Hepatocyte (in vitro differentiated cells): ENCODE results near the gene DLX4. TPM values are rescaled to one million over a fixed set of nuclear protein-coding genes. Genes with fewer than 3 reads are reported as not detected.

ENCODE experiments used
- DNase-seq: peaks from one replicate; pipeline ENCODE4 v3.0.0-alpha.2; 2016; ENCODE audit warnings: low spot score
- H2AFZ ChIP-seq: fragments of 200-600 bp; sonication (generic); 2 replicates; pipeline ENCODE4 v1.6.0; 2016; ENCODE audit warnings: antibody characterized with exemption, mild to moderate bottlenecking
- H3K27ac ChIP-seq: fragments of 200-600 bp; sonication (generic); 2 replicates; pipeline ENCODE4 v1.5.1; 2016; ENCODE audit warnings: mild to moderate bottlenecking
- H3K27me3 ChIP-seq: fragments of 200-600 bp; sonication (generic); 2 replicates; pipeline ENCODE4 v1.6.1; 2016
- H3K36me3 ChIP-seq: fragments of 200-600 bp; sonication (generic); replicated peaks from 2 replicates; pipeline ENCODE4 v1.5.1; 2016; ENCODE audit warnings: low read depth; ENCODE audit not compliant: insufficient read depth
- H3K4me1 ChIP-seq: fragments of 200-600 bp; sonication (generic); 2 replicates; pipeline ENCODE4 v1.5.1; 2016; ENCODE audit warnings: mild to moderate bottlenecking, moderate library complexity; ENCODE audit not compliant: insufficient read depth
- H3K4me2 ChIP-seq: fragments of 200-600 bp; sonication (generic); 2 replicates; pipeline ENCODE4 v1.6.0; 2016
- H3K4me3 ChIP-seq: fragments of 200-600 bp; sonication (generic); 2 replicates; pipeline ENCODE4 v1.5.1; 2016; ENCODE audit warnings: mild to moderate bottlenecking
- H3K79me2 ChIP-seq: fragments of 200-600 bp; sonication (generic); 2 replicates; pipeline ENCODE4 v1.6.0; 2017; ENCODE audit warnings: mild to moderate bottlenecking
- H3K9me2 ChIP-seq: fragments of 200-600 bp; sonication (generic); replicated peaks from 2 replicates; pipeline ENCODE4 v1.6.0; 2017; ENCODE audit warnings: mild to moderate bottlenecking; ENCODE audit not compliant: insufficient read depth
- H3K9me3 ChIP-seq: fragments of 200-600 bp; sonication (generic); 2 replicates; pipeline ENCODE4 v1.5.1; 2016; ENCODE audit warnings: low read depth, mild to moderate bottlenecking
- H4K20me1 ChIP-seq: fragments of 200-600 bp; sonication (generic); 2 replicates; pipeline ENCODE4 v1.6.0; 2016; ENCODE audit warnings: mild to moderate bottlenecking; ENCODE audit not compliant: insufficient read depth, poor library complexity, severe bottlenecking
- CTCF ChIP-seq: fragments of 200-600 bp; sonication (generic); IDR thresholded peaks from 2 replicates; pipeline ENCODE4 v1.5.1; 2016; ENCODE audit warnings: antibody characterized with exemption, mild to moderate bottlenecking; ENCODE audit not compliant: poor library complexity
- EZH2 ChIP-seq: fragments of 200-600 bp; sonication (generic); IDR thresholded peaks from 2 replicates; pipeline ENCODE4 v1.6.1; 2016; ENCODE audit warnings: antibody characterized with exemption, mild to moderate bottlenecking, borderline replicate concordance
- EZH2phosphoT487 ChIP-seq: fragments of 200-600 bp; sonication (generic); IDR thresholded peaks from one replicate; pipeline ENCODE4 v1.6.1; 2018; ENCODE audit warnings: antibody characterized with exemption, mild to moderate bottlenecking, low read depth, moderate library complexity; ENCODE audit not compliant: unreplicated experiment, severe bottlenecking
- WGBS: methylation state at CpG from one replicate; pipeline ENCODE4 v1.1.6; 2016; ENCODE audit warnings: low lambda C conversion rate; ENCODE audit errors: missing lambda C conversion rate; 5-methylcytosine and 5-hydroxymethylcytosine counted together
- polyA plus RNA-seq: library from polyadenylated mRNA; unstranded; fragments of >200 nt; fragmentation: Nextera tagmentation; extraction: Ambion mirVana; gene quantifications from 2 replicates; pipeline ENCODE4 v1.2.1, GENCODE V29; 2016
- total RNA-seq: library from RNA; depleted of rRNA; stranded (reverse); fragments of >200 nt; gene quantifications from 2 replicates; pipeline ENCODE4 v1.2.3, GENCODE V29; 2014

Gene DLX4
- total and polyA plus RNA-seq, 2 experiments from 2014 or later = 0.17 to 1.4 TPM

GRCh38 chr17:49941427-49941826 lies 27.6 kb upstream of the DLX4 start:
- Histone ChIP-seq H3K9me2 (no peaks in the 10 kb centered on the region), H2AFZ (no peak overlapping the region), H3K4me2 (no peak overlapping the region), H3K36me3 (no peaks in the 10 kb centered on the region), H3K4me1 (no peaks in the 10 kb centered on the region), H4K20me1 (no peaks in the 10 kb centered on the region), H3K9me3 (no peaks in the 10 kb centered on the region), H3K4me3 (no peak overlapping the region), H3K27ac (no peak overlapping the region), H3K79me2 (no peaks in the 10 kb centered on the region), H3K27me3 (peaks cover 18% of the 10 kb centered on the region)
- 54% methylated on average over 10 of the region's 10 CpGs for WGBS
- no peak for DNase-seq
- TF ChIP-seq EZH2 = no peak

GRCh38 chr17:49942947-49943346 lies 26.0 kb upstream of the DLX4 start:
- no peaks in the 10 kb centered on the region for H3K9me2 ChIP-seq
- no peak overlapping the region for H3K4me2 ChIP-seq
- no peak overlapping the region for H3K4me3 ChIP-seq
- no peaks in the 10 kb centered on the region for H3K9me3 ChIP-seq
- WGBS = 88% methylated on average over 5 of the region's 5 CpGs
- no peak for DNase-seq
- peaks cover 18% of the 10 kb centered on the region for H3K27me3 ChIP-seq
- H4K20me1 ChIP-seq = no peaks in the 10 kb centered on the region
- no peaks in the 10 kb centered on the region for H3K36me3 ChIP-seq
- H3K4me1 ChIP-seq = no peaks in the 10 kb centered on the region
- H2AFZ ChIP-seq = no peak overlapping the region
- no peak overlapping the region for H3K27ac ChIP-seq
- no peaks in the 10 kb centered on the region for H3K79me2 ChIP-seq
- no peak for TF ChIP-seq CTCF
- no peak for TF ChIP-seq EZH2phosphoT487
- no peak for TF ChIP-seq EZH2

- no peaks in the 10 kb centered on the region for H3K9me3 ChIP-seq
- no peaks in the 10 kb centered on the region for H3K4me1 ChIP-seq
- DNase-seq = peak; percentile 57
- no peaks in the 10 kb centered on the region for H3K36me3 ChIP-seq
- H3K9me2 ChIP-seq = no peaks in the 10 kb centered on the region
- no peak overlapping the region for H3K4me3 ChIP-seq
- H3K27ac ChIP-seq = no peak overlapping the region
- peak overlapping the region; percentile 12 for H3K4me2 ChIP-seq
- no peak overlapping the region for H2AFZ ChIP-seq
- TF ChIP-seq EZH2phosphoT487 (no peak), EZH2 (no peak)
- WGBS = 29% methylated on average over 26 of the region's 26 CpGs
- no peaks in the 10 kb centered on the region for H4K20me1 ChIP-seq
- no peaks in the 10 kb centered on the region for H3K79me2 ChIP-seq
- H3K27me3 ChIP-seq = peaks cover 18% of the 10 kb centered on the region
These were observed 24.6 kb upstream of the DLX4 start for GRCh38 chr17:49944273-49944870.

GRCh38 chr17:49946208-49946607 lies 22.8 kb upstream of the DLX4 start:
- H3K27me3 ChIP-seq = peaks cover 18% of the 10 kb centered on the region

More at GRCh38 chr17:49946208-49946607, 22.8 kb upstream of the DLX4 start:
- no peaks in the 10 kb centered on the region for H4K20me1 ChIP-seq
- no peaks in the 10 kb centered on the region for H3K9me3 ChIP-seq
- H3K9me2 ChIP-seq = no peaks in the 10 kb centered on the region
- no peaks in the 10 kb centered on the region for H3K79me2 ChIP-seq
- no peak overlapping the region for H3K4me3 ChIP-seq
- H3K36me3 ChIP-seq = no peaks in the 10 kb centered on the region
- WGBS = 75% methylated on average over 8 of the region's 8 CpGs
- DNase-seq = no peak
- no peak overlapping the region for H3K4me2 ChIP-seq
- no peaks in the 10 kb centered on the region for H3K4me1 ChIP-seq
- no peak overlapping the region for H3K27ac ChIP-seq
- H2AFZ ChIP-seq = no peak overlapping the region
- no peak for TF ChIP-seq EZH2
- TF ChIP-seq EZH2phosphoT487 = no peak
- no peak for TF ChIP-seq CTCF
